GM12875 (cell line): ENCODE measurements around the gene LEF1.

Experiments
- H3K4me3 ChIP-seq: one replicate; pipeline ENCODE4 v1.5.1; 2011; ENCODE audit warnings: low read depth, low read length, control low read depth
- TF ChIP-seq, protein P1 (sequence below): IDR thresholded peaks from 2 replicates; pipeline ENCODE4 v1.5.1; 2011; ENCODE audit warnings: low read depth, mild to moderate bottlenecking, control low read depth, inconsistent platforms, low read length, moderate library complexity, borderline replicate concordance; ENCODE audit not compliant: insufficient read depth

LEF1 gene

DNA sequence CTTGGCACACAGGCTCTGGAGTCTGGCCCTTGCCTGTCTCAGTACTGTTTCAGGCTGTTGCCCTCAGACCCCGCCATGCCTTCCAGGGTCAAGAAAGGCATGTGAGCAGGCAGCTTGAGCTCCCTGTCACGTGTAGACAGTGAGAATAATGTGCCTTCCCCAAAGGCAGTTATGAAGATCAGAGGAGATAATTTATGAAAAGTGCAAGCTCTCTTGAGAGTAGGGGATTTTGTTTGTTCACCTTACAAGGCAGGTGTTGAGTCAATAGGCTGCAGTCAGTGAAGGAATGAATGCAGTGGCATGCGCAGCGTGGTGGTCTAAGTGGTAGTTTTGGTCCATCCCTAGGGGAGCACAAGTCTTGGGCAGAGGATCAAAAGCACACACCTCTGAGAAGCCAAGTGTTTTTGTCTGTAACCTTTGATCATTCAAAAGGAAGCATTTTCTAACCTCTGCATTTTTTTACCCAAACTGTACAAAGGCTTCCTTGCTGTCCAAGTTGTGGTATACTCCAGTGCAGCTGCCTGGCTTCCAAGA, 164.7 kb downstream of the LEF1 start:
- TF ChIP-seq, protein P1, sequence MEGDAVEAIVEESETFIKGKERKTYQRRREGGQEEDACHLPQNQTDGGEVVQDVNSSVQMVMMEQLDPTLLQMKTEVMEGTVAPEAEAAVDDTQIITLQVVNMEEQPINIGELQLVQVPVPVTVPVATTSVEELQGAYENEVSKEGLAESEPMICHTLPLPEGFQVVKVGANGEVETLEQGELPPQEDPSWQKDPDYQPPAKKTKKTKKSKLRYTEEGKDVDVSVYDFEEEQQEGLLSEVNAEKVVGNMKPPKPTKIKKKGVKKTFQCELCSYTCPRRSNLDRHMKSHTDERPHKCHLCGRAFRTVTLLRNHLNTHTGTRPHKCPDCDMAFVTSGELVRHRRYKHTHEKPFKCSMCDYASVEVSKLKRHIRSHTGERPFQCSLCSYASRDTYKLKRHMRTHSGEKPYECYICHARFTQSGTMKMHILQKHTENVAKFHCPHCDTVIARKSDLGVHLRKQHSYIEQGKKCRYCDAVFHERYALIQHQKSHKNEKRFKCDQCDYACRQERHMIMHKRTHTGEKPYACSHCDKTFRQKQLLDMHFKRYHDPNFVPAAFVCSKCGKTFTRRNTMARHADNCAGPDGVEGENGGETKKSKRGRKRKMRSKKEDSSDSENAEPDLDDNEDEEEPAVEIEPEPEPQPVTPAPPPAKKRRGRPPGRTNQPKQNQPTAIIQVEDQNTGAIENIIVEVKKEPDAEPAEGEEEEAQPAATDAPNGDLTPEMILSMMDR, result no peak
- no peak overlapping the region for H3K4me3 ChIP-seq

DNA sequence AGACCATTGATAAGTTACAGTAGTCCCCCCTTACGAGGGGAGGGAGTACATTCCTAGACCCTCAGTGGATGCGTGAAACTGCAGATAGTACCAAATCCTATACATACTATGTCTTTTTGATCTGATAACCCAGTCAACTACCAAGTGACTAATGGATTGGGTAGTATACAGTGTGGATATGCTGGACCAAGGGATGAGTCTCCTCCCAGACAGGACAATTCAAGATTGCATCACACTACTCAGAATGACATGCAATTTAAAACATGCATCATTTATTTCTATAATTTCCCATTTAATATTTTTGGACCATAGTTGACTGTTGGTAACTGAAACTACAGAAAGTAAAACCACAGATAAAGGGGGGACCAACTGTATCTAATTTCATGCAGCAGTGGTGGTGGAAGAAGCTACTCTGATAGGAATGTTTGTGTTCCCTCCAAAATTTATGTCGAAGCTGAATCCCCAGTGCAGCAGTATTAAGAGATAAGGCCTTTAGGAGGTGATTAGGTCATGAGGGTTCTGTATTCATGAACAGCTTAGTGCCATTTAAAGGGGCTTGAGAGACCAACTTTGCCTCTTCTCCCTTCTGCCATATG, 167.1 kb downstream of the LEF1 start:
- TF ChIP-seq, protein P1, result no peak
- no peak overlapping the region for H3K4me3 ChIP-seq

DNA sequence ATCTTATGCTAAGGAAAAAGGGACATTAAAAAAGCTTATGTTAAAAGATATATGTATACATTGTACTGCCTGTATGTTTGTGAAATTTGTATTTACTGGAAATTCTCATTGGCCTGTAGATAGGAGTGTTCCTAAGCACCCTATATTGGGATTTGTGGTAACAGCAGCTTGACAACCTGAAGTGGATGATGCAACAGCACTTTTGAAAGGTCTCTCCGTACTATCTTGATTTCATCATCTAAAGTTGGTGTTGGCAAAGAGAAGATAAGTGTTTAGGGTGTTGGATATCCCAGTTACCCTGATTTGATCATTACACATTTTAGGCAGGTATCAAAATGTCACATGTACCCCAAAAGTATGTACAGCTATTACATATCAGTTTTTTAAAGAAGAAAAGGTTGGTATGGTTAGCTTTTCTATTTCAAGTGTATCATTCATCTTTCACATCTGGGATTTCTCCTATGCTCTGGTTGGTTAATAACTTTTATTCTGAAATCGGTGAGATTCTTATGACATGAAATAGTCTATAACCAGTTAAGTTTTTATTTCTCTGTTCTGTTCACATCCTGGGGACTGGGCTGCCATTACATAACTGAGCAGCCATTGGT, 168.7 kb downstream of the LEF1 start:
- TF ChIP-seq, protein P1, result no peak

DNA sequence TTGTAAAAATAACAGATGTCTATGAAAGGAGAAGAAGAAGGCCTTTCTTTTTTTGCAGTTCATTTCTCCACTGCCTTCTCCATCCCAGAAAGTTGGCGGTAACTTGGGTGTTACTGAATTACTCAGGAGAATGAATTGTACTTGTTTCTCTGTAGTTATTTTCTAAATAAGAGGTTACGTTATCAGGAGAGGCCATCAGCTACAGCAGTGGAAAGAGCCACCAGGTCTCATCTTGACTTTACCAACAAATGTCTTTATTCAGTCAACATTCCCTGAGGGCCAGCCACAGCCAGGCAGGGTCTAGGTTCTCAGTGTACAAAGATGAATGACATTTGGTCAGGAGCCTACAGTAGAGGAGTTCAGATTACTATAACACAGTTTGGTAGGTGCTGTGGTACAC, 170.9 kb downstream of the LEF1 start:
- TF ChIP-seq, protein P1, result no peak
- no peak overlapping the region for H3K4me3 ChIP-seq

More for the DNA sequence above, 168.7 kb downstream of the LEF1 start:
- no peak overlapping the region for H3K4me3 ChIP-seq
